Stimulated activated CD4-positive, alpha-beta T cell treated with anti-CD3 and anti-CD28 coated beads, Interleukin-15, amount 100 ng/mL, for 1 hour (primary cell): ENCODE results near the gene SGCG.

Source experiments
- DNase-seq, 2 donors: peaks; one replicate each; pipeline ENCODE4 v3.0.0-alpha.2; 2020; ENCODE audit warnings: low read depth in 1 of 2, low spot score in 1 of 2

SGCG gene

GRCh38 chr13:23323946-23324709, 143.3 kb downstream of the SGCG start:
- DNase-seq: no peak

- DNase-seq: no peak
Measured at GRCh38 chr13:23325191-23325590, 144.4 kb downstream of the SGCG start.

GRCh38 chr13:23330356-23330755, 149.6 kb downstream of the SGCG start:
- no peak for DNase-seq

- no peak for DNase-seq
Measured at GRCh38 chr13:23339225-23339624, 158.4 kb downstream of the SGCG start.

- DNase-seq: no peak
Measured at GRCh38 chr13:23344931-23345595, 164.3 kb downstream of the SGCG start.

- DNase-seq: no peak
Measured at GRCh38 chr13:23347601-23348000, 166.8 kb downstream of the SGCG start.

- DNase-seq: no peak
Measured at GRCh38 chr13:23348262-23349127, 167.7 kb downstream of the SGCG start.

GRCh38 chr13:23349161-23349897, 168.6 kb downstream of the SGCG start:
- no peak for DNase-seq

- no peak for DNase-seq
Measured at GRCh38 chr13:23350009-23350408, 169.2 kb downstream of the SGCG start.

GRCh38 chr13:23352161-23352560, 171.4 kb downstream of the SGCG start:
- no peak for DNase-seq

GRCh38 chr13:23354520-23354919, 173.7 kb downstream of the SGCG start:
- no peak for DNase-seq

GRCh38 chr13:23356368-23356767, 175.6 kb downstream of the SGCG start:
- DNase-seq: no peak

- DNase-seq: no peak
Measured at GRCh38 chr13:23357349-23357748, 176.6 kb downstream of the SGCG start.

GRCh38 chr13:23359882-23360281, 179.1 kb downstream of the SGCG start:
- no peak for DNase-seq

- no peak for DNase-seq
Measured at GRCh38 chr13:23365652-23366051, 184.9 kb downstream of the SGCG start.

GRCh38 chr13:23367907-23368306, 187.1 kb downstream of the SGCG start:
- DNase-seq: no peak

GRCh38 chr13:23372264-23372906, 191.6 kb downstream of the SGCG start:
- no peak for DNase-seq
